NCI-H2227 treated with DMSO at 0.1 percent for 48 hours (cell line): ENCODE measurements around the gene KIRREL3.

Source experiments
- DNase-seq: peaks from one replicate; lab custom pipeline; 2025; lab: John Stamatoyannopoulos, UW

Gene KIRREL3

DNA sequence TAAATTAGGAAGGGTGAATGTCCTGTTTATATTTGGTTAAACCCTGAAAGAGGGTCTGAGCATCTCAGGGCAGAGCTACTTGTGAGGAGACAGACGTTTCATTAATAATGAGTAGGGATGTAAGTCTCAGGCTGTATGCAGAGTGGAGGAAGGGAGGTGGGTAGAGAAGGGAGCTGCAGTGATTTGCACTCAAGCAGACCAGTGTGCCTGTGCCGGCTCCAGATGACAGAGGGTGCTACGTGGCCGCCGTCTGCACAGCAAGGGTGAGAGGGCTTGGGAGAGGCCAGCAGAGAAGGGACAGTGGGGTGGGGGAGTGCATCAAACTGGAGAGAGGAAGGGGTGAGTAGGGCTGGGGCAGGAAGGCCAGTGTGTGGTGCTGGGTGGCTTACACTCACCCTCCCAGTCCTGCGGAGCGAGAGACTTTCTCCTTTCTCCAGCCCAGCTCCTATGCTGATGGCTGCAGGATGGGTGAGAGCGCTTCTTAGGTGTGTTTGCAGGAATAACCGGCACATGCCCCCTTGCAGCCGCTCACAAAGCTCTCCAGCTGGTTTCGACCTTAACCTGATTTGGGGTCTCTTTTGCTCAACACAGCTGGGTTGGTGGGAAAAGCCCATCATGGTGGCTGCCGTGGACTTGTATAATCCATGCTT is 514.5 kb downstream of the KIRREL3 start:
- no peak for DNase-seq

DNA sequence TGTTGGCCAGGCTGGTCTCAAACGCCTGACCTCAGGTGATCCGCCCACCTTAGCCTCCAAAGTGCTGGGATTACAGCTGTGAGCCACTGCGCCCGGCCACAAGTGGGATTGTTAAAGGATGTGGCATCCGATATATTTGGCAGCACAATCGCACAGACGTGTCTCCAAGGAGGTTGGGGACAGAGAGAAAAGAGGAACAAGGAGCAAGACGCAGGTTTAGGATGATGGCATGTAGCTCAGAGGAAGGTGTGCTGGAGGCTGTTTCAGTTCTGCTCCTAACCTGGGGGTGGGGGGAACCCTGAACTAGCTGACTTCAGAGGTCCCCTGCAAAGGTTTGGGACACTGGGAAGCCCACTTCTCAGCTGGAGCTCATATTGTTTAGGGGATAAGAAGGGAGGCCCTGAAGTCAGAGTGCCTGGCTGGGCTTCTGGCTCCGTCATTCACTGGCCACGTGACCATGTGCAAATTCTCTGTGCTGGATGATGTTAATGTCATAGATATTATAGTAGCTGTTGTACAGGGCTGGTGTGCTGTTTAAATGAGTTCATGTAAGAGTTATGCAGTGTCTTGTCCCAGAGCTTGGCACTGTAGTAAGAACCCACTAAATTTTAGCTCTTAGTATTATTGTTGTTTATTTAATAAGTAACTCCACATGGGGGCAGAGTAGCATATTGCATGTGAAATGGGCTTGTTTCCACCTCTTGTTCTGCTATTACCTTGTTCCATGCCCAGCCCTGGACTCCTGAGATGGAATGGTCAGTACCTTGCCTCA is 515.4 kb downstream of the KIRREL3 start:
- DNase-seq = no peak

DNA sequence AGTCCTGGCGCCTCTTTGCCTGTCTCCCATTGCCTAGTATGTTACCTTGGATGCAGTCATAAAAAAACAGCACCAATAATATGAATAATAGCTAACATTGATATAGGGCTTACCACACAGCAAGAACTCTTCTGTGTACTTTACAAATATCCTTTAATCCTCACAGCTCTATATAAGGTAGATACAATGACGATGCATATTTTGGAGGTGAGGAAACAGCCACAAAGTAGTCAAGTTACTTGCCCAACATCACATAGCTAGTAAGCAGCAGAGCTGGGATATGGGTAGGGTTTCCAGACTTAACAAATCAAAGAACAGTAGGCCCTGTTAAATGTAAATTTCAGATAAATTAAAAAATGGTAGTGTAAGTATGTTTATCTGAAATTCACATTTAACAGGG is 516.3 kb downstream of the KIRREL3 start:
- no peak for DNase-seq

DNA sequence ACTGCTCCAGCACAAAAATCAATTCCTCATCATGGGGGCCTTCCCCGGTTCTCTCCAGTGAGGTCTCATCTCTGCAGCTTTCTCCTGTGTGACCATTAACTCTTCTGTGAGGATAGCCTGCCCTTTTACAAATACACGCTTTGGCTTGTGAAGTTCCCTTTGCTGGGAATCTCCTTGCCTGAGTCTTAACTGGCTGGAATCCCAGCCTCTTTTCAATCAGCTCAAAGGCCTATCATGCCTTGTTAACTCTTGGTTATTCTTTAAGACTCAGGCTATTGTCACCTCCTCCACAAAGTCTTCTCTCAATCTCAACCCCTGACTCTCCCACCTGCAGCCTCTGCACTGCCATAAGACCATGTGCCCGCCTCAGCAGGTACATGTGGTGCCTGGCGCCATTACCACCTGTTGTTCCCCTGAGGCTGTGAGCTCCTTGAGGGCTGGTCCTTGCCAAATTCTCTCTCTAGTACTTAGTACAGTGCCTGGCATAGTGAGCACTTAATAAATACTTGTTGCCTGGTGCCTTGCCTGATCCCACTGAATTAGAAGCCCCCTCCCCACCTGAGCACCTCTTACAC is 516.9 kb downstream of the KIRREL3 start:
- DNase-seq = no peak

DNA sequence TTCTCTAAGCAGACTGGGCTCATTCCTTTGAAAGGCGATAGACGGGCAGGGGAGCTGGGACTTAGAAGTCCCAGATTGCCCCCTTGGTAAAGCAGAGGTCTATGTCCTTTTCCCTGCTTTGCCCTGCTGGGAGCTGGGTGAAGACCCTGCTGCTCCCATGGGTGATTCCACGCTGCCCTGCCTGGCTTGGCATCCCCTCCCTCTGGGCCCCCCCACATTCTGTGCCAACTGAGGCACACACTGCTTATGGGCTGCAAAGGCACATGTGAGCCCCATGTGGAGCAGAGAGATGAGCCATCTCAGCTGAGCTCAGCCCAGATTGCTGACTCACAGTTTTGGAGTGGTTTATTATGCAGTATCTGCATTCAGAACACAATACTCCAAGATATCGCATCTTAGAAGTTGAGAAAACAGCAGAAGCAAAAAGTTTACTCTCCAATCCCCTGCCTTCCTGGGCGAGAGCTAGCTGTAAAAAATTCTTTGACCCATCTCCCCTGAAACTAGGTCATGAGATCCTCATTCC is 517.9 kb downstream of the KIRREL3 start:
- no peak for DNase-seq

DNA sequence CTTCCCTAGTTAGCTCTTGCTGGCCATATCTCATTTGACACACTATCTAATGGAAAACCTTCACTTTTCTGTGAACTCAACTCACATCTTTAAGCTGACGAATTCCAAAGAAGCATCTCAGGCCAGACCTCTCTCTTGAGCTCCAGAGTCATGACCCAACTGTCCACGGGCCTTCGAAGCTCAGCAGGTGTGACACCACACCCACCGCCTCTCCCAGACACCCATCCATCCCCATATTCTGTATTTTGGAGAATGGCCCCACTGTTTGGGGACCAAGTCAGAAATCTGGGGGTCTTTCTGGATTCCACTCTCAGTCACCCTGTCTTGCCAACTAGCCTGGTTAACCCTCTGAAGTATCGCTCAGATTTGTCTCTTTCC is 519.3 kb downstream of the KIRREL3 start:
- DNase-seq = no peak

DNA sequence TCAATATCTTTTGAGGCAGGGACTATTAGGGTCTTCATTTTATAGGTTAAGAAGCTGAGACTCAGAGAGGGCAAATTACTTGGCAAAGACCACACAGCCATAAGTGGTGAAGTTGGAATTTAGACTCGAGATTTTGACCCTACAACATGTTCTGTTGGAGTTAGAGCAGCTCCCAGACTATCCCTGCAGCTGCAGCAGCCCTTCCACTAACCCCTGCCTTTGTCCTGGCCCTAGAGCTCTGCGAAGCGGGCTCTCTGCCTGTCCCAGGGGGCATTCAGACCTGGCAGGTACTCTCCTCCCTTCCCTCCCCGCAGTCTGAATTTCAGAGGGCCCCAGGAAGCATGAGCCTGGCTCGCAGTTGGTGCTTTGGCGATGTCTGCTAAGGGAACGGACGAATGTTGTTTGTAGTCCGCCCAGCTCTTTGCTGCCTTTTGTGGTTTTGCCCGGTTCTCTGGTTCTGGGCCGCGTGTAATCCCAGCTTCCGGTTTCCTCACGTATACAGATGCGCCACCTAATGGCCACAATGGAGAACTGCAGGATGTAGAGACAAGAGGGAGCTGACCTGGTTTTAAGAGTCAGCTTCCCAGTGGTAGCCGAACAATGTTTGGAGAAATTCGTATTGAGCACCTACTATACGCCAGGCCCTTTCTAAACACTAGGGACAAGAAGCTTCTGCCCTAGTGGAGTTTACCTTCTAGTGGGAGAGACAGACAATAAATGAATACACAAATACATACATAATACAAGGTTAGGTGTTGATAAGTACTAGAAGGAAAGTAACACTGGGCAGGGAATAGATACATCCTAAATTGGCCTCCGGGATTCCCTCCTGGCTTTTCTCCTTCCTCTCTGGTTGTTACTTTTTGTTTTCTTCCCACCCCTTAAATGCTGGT is 519.9 kb downstream of the KIRREL3 start:
- peak; percentile 83 for DNase-seq

DNA sequence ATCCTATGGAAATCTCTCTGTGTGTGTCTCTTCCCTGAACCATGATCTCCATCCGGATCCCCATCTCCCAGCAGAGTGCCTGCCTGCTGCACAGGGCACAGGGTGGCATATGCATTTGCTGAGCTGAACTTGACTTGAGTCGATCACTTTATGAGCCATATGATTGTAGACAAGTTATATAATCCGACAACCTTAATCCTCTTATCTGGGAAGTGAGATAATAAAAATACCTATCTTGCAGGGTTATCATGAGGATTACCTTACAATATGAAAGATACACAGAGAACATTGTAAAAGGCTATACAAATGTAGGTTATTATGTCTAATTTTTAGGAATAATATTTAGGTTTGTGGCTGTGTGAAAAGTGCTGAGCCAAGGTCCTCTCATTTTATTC is 520.6 kb downstream of the KIRREL3 start:
- DNase-seq = no peak

DNA sequence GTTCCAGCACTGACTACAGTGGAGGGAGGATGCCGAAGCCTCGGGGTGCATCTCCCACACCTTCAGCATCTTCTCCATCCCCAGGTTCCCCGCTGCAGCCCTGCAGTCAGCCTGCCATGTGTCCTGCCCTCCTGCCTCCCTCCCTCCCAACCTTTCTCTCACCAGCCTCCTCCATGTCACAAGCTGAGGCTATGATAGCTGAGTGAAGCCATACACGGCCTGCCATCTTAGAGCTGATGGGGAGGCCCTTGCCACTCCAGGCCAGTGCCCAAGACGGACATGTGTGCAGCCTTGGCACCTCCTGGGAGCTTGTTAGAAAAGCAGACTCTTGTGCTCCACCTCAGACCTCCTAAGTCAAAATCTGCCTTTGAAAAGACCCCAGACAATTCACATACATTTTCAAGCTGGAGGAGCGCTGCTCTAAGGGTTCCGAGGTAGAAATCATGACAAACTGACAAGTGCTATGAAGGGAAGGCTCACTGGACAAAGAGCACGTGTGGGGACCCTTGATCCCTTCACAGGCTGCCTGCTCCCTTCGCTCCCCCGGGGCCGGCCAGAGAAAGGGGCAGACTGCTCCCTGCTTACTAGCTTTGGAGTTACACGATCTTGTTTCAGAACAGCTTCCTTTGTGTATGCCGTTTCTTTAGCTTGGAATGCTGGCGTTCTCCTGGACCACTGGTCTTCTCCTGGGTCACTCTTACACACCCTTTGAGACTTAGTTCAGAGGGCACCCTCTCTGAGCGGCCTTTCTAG is 521.2 kb downstream of the KIRREL3 start:
- DNase-seq = no peak

DNA sequence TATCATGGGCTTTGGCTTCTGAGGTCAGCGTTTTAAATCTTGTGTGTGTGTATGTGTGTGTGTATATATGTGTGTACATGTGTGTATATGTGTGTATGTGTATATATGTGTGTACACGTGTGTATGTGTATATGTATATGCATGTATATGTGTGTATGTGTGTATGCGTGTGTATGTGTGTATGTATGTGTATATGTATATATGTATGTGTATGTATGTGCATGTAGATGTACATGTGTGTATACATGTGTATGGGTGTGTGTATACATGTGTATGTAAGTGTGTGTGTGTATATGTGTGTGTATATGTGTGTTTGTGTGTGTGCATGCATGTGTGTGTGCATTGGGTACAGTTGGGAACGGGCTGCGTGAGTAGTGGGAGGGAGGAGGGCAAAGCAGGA is 522.1 kb downstream of the KIRREL3 start:
- no peak for DNase-seq

DNA sequence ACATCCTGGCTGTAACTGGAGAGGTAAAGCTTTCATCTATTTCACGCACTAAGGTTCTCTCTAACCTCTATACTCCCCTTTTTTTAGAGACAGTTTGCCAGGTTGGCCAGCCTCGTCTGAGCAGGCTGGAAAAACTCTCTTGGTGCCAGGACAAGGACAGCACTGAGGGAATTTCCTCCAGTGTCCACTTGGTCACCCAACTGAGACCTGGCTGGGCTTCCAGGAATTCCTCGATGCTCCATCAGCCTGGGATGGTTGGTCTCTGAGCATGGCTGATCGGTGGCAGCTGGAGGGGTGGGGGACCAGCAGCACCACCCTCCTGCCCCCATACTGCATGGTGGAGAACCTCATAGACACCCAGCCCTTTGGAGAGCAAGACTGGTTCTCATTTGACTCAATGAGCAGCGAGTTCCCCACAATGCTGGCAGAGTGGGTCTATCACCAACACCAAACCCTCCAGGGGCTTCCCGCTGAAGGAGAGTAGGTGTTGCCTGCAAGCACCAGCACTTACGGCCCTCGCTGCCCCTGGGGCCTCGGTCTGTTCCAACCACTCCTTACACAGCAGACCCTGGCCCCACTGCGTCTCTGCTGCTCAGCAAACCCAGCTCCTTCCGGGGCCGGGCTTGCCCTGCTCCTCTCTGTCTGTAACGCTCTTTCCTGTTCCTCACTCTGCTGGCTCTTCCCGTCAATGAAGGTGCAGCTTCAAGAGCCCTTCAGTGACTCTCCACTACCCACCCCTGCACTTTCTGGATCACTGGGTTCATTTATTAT is 522.9 kb downstream of the KIRREL3 start:
- no peak for DNase-seq

DNA sequence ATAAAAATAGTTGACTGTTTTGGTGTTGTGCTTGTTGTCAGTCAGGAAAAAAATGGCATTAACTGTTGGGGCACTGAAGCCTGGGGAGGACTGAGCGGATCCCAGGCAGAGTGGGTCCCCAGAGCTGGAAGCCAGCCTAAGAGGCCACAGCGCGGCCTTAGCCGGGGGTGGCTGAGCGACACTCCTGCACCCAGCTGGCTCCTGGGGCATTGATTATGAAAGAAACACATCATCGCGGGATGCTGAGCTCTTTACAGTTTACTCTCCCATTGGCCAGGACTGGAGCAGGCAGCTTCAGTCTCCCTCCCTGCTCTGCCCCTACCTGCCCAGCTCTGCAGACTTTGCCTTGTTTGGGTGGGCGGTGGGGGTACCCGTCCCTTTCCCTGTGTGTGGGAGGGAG is 523.6 kb downstream of the KIRREL3 start:
- no peak for DNase-seq

DNA sequence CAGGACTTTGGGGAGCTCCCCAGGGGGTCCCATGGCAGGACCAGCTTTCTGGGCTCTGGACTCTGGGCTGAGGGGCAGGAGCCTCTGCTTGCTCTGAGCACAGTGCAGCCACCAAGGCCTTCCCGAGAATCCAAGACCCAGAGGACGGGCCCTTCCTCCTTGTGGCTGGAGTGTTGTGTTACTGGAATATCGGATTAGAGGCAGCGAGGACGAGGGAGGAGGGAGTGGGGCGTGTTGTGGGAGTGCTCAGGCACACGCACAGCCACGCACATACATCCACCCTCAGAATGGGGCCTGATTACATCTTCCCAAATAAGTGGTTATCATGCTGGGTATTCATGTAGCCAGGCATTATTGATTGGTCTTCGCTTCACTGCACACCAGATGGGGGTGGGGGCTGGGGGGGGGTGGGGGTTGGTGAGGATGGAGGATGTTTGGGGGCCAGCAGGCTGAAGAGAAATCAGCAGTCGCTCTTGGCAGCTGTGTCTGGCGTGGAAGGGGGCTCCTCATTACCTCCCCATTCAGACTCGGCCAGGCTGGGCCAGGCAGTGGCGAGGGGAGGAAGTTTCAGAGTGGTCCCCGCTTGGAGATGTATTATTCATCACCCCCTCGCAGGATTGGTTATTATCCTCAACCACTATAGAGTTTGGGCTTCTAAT is 524.2 kb downstream of the KIRREL3 start:
- DNase-seq = peak; percentile 66

DNA sequence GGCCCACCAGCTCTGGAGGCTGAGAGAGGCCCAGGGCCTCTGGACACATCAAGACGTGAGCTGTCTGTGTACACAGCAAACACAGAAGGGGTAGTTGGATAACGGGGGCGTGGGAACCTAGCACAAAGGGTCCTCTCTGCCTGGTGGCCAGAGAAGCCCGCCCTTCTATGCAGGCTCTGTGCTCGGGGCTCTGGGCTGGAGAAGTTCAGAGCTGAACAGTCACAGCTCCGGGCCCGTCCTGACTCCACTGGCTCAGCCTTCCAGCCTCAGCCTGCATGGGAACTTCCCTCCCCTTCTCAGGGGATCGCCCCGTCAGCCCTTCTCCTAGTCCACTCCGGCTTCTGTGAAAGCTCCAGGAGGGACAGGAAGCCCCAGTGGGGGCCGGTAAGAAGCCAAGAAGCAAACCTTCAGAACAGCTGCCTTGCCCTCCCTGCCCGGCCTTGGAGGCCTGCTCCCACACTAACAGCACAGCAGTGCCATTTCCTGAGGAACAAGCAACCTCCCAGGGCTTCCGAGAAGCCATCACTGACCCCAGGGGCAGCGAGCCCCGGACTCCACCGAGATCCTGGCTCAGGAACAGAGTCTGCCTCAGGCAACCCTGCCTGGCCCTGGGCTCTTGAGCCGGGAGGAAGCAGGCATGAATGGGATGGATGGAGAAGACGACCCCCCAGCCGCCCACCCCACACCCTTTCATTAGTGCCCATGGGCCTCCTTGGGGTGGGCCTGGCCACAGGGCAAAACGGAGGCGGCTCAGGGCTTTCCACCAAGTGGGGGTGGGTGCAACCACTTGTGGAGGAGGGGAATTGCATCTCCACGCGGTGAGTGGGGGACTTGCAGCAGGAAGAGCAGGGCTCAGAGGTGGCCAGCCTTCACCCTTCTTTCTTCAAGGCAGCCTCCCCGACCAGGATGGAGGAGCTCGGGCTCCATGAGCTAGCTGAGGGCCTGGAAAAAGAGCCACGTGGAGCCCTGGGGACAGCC is 525.3 kb downstream of the KIRREL3 start:
- no peak for DNase-seq

DNA sequence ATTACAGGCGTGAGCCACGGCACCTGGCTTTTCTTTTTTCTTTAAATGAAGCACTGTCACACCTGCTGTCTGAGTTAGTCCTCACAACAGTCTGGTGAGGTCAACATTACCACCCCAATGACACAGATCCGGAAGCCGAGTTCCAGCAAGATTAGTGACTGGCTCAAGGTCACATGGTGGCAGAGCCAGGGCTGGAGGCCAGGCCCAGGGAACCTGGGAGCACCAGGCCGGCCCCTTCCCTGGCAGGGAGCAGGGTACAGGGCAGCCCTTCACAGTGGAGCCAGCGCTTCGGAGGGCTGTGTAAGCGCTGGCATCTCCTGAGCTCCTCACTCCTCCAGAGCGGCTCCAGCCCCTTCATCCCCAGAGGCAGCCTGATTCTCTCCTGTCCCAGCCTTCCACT is 526.4 kb downstream of the KIRREL3 start:
- no peak for DNase-seq

DNA sequence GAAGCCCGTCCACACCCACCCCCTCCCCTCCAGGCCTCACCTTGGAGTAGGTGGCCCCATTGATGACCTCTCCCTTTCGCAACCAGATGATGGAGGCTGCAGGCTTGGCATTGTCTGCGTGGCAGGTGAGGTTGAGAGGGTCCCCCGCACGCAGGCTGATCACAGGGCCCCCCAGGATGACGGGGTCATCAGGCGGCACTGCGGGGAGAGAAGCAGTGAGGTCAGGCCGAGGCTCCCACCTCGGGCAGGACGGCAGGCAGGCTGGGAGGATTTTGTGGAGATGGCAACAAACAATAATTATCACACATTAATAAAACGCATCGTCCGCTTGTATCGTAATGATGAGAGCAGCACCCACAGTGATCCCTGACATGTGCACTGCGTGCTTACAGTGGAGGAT is 527.3 kb downstream of the KIRREL3 start:
- DNase-seq = no peak

DNA sequence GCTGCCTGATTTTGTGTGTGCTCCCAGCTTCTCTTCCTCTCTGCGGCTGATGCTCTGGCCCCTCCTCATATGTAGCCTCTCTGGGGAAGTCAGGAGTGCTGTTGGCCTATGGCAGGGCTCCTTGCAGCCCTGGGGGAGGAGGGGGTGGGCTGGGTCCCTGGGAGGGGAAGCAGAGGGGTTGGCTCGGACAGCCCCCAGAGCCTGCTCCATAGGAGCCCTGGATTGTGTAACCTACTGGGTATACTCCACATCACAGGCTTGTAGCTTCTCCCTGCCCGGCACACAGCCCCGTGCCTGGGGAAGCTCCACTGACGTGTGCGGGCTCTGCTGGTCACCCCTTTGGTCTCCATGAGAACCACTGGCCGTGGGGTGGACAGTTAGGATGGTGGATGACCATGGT is 531.3 kb downstream of the KIRREL3 start:
- DNase-seq = no peak

DNA sequence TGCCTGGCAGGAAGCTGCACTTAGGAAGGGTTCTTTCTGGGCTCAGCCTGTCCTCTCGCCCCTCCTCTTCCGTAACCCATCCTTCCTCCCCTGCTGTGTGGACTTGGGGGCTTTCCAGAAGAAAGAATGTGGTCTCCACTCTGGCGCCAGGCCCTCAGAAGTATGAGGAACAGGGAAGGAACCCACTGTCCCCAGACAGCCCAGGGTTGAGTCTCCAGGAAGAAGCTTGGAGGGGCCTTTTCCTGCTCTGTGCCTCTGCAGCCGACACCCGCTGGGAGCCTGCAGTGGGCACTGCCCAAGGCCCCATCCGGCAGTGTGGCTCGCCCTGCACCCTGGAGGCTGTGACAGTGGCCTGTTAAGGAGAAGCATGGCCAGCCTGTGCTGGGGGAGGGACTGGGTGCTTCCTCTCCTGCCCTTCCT is 532.5 kb downstream of the KIRREL3 start:
- no peak for DNase-seq

DNA sequence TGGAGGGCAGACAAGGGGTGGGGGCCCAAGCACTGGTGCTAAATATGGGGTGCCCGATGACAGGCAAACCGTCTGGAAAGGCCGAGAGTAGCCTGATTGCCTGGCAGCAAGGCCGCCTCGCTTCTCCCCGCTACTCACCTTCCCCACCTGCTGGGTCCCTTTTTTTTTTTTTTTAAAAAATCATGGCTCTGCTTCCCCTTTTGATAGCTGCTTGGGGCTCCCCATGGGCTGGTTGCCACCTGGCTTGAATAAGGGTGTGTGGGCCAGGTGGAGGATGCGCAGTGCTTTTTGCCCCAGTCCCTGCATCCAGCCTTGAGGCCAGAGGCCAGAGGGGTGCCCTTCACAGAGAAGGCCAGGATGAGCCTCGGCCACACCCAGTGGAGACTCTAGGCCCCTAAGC is 533.1 kb downstream of the KIRREL3 start:
- no peak for DNase-seq
